ENCODE data around the gene CREBRF.

CREBRF gene

DNA sequence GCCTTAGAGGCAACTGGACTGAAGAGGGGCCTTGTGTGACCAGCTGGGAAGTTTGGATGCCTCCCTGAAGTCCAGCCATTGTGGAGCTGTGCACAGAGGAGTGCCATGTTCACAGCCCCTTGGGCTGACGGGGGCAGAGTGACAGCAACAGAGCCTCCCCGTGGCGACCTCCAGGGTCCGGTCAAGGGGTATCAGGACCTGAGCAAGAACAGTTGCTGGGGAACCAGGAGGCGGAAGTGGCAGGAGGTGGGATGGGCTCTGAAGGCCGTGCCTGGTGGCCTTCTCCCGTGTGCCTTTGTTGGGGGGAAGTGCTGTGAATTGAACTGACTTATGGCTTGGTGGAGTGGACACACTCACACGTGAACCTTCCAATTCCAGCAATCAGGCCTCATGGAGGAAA lies 102.2 kb downstream of the CREBRF start:
- peaks cover 78% of the 10 kb centered on the region for H3K36me3 Mint-ChIP-seq (ENCODE audit: insufficient read depth)
- no peaks in the 10 kb centered on the region for H3K27me3 Mint-ChIP-seq
- DNase-seq (no peak), ATAC-seq (replicated peaks) (no peak)
- H3K9me3 Mint-ChIP-seq = no peaks in the 10 kb centered on the region
- H3K4me3 Mint-ChIP-seq = no peak overlapping the region
- H3K4me1 Mint-ChIP-seq (ENCODE audit: low read depth in 2 of 2) = no peaks in the 10 kb centered on the region
- peak overlapping the region in 1 of 2 donors; percentile 52 for H3K27ac Mint-ChIP-seq

DNA sequence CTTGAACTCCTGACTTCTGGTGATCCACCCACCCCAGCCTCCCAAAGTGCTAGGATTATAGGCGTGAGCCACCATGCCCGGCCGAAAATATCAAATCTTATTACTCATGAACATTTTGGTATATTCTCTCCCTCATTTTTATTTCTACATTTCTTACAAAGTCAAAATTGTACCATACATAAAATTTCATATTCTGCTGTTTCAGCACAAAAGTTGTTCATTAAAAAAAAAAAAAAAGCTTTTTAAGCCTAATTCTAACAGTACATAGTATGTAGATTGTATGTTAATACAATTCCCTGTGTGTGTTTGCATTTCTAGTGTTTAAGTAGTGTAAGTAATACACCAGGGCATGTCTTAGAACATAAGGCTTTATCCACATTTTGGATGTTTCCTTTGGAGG lies 103.1 kb downstream of the CREBRF start:
- no peak for ATAC-seq (replicated peaks)
- Mint-ChIP-seq H3K4me3 (no peak overlapping the region), H3K27me3 (no peaks in the 10 kb centered on the region), H3K27ac (peak overlapping the region in 1 of 2 donors; percentile 7), H3K36me3 (ENCODE audit: insufficient read depth) (peaks cover 70% of the 10 kb centered on the region), H3K9me3 (no peaks in the 10 kb centered on the region), H3K4me1 (ENCODE audit: low read depth in 2 of 2) (no peaks in the 10 kb centered on the region)
- no peak for DNase-seq

DNA sequence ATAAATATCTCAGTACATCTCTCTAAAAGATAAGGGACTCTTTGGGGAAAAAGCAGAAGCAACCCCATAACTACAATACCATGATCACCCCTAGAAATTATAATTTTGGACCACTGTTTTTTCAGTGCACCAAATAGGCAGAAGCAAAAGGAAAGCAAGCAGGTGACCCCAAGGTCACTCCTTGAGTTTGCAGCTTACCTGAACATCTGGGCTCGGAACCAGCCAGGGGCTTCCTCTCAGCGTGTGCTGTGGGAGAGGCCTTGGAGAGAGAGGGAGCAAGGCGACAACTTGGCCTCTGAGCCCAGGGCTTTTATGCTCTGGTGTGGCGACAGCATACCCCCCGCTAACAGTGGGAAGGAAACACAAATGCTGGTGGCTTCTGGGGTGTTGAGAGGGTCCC lies 105.0 kb downstream of the CREBRF start:
- ATAC-seq (replicated peaks) (no peak), DNase-seq (no peak)
- no peaks in the 10 kb centered on the region for H3K27me3 Mint-ChIP-seq
- no peaks in the 10 kb centered on the region for H3K4me1 Mint-ChIP-seq (ENCODE audit: low read depth in 2 of 2)
- H3K36me3 Mint-ChIP-seq (ENCODE audit: insufficient read depth) = peaks cover 60% of the 10 kb centered on the region
- H3K9me3 Mint-ChIP-seq = no peaks in the 10 kb centered on the region
- no peak overlapping the region for H3K27ac Mint-ChIP-seq
- H3K4me3 Mint-ChIP-seq = no peak overlapping the region

DNA sequence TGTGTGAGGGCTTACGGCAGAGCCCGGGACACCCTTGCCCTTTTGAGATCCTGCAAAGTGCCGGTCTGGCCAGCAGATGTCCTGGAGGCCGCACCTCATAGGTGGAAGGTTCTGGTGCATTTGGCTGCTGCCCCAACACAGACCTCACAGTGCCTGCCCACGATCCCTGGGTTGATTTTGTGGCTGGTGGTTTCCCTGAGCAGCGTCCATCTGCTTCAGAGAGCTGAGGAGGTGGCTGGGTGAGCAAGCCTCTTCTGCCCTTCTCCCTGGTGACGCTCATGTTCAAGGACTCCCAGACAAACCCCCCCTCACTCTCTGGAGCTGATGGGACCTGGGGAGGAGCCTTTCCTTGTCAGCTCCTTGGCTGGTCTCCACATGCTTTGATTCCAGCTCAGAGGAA lies 107.1 kb downstream of the CREBRF start:
- H3K27ac Mint-ChIP-seq = no peak overlapping the region
- H3K36me3 Mint-ChIP-seq (ENCODE audit: insufficient read depth) = peaks cover 43% of the 10 kb centered on the region
- H3K4me1 Mint-ChIP-seq (ENCODE audit: low read depth in 2 of 2) = no peaks in the 10 kb centered on the region
- ATAC-seq (replicated peaks) = no peak
- no peaks in the 10 kb centered on the region for H3K9me3 Mint-ChIP-seq
- no peak overlapping the region for H3K4me3 Mint-ChIP-seq
- H3K27me3 Mint-ChIP-seq = no peaks in the 10 kb centered on the region
- no peak for DNase-seq

DNA sequence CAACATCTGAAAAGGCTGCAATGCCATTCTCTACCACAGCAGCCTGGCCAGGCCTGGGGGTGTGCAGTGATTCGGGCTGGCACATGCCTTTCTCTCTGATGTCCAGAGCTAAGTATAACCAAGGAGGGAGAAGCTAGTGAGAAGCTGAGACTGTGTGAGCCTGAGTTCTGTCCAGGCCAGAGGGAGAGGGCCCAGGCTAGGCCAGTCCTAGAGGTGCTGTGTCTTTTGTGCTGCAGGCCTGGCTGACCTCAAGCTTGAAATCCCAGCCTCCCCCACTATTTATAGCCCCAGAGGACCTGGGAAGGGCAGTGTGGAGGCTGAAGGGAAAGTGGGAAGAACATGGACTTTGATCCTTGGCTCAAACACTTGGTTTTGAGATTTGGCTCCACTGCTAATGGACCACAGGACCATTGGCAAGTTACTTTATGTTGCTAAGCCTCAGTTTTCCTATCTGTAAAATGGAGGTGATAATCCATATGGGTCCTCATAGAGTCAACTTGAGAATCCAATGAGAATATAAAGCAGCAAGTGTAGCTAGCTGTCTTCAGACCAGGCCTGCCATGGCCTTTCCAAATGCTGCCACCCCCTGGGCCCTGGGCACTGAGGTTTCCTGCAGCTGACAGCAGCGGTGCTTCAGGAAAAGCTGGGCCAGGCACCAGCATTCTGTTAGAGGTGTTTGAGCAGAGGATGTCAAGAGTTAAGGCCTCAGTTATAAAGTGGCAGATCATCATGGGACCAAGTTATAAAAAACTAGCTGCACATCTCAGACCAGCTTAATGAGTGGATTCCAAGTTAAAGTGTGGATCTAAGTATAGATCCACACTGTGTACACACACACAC lies 109.2 kb downstream of the CREBRF start:
- ATAC-seq (replicated peaks) (no peak), DNase-seq (no peak)
- no peaks in the 10 kb centered on the region for H3K9me3 Mint-ChIP-seq
- H3K36me3 Mint-ChIP-seq (ENCODE audit: insufficient read depth) = peaks cover 35% of the 10 kb centered on the region
- no peaks in the 10 kb centered on the region for H3K4me1 Mint-ChIP-seq (ENCODE audit: low read depth in 2 of 2)
- peak overlapping the region in 1 of 2 donors; percentile 45 for H3K27ac Mint-ChIP-seq
- no peaks in the 10 kb centered on the region for H3K27me3 Mint-ChIP-seq
- no peak overlapping the region for H3K4me3 Mint-ChIP-seq

DNA sequence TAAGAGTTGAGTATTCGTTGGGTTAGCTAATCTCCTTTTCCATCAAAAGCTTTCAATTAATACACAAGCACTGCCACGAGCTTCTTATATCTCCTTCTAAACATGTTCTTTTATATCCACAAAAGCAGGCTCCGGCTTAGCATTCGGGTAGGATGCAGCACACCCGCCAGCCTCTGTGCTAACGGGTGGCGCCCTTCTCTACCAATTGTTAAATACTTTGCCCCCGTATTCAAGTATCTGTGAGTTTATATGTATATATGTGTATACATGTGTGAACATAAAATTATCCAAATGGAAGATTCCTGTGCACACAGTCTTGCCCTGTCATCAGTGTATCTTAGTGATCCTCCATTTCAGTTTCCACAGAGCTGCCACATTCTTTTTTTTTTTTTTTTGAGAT lies 116.0 kb downstream of the CREBRF start:
- H3K36me3 Mint-ChIP-seq (ENCODE audit: insufficient read depth) = peaks cover 5% of the 10 kb centered on the region
- ATAC-seq (replicated peaks) (no peak), DNase-seq (no peak)
- H3K4me1 Mint-ChIP-seq (ENCODE audit: low read depth in 2 of 2) = no peaks in the 10 kb centered on the region
- H3K27me3 Mint-ChIP-seq = peaks cover 0 to 11% of the 10 kb centered on the region in 2 donors
- H3K27ac Mint-ChIP-seq = no peak overlapping the region
- H3K4me3 Mint-ChIP-seq = no peak overlapping the region
- no peaks in the 10 kb centered on the region for H3K9me3 Mint-ChIP-seq

DNA sequence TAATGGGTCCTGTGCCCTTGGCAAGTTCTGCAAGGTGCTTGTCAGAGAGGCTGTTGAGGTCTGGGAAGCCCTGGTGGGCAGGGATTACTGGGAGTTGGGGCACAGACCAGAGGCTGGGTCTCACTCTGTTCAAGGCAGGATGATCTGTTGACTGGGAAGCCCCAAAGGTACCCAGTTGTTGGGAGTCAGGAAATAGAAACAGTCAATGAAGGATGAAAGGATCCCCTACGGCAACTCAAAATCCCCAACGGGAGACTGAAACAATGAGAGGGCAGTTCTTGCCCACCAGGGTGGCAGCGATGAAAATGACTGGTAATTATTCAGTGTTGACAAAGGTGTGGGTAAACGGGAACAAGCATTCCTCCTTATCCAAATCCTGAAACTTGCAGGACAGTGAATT lies 119.4 kb downstream of the CREBRF start:
- Mint-ChIP-seq H3K9me3 (no peaks in the 10 kb centered on the region), H3K4me3 (no peak overlapping the region), H3K36me3 (ENCODE audit: insufficient read depth) (peaks cover 4% of the 10 kb centered on the region), H3K27ac (no peak overlapping the region), H3K4me1 (ENCODE audit: low read depth in 2 of 2) (no peaks in the 10 kb centered on the region), H3K27me3 (peaks cover 0 to 37% of the 10 kb centered on the region in 2 donors)
- ATAC-seq (replicated peaks) (no peak), DNase-seq (no peak)

DNA sequence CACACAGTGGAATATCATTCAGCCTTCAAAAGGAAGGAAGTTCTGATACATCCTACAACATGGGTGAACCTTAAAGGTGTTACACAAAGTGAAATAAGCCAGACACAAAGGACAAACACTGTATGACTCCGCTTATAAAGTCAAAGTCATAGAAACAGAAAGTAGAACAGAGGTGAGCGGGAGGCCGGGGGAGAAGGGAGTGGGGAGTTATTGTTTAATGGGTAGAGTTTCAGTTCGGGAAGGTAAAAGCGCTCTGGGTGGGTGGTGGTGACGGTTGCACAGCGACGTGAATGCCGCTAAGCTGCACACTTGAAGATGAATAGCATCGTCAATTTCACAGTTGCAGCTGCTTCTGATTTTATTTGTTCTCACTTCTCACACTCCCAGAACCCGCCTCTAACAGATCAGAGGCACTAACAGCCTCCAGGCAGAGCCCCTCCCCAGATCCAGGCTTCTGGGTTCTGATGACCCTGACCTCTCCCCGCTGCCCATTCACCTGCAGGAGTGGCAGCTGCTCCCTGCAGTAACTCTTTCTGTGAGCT lies 122.3 kb downstream of the CREBRF start:
- H3K27ac Mint-ChIP-seq = no peak overlapping the region
- DNase-seq (no peak), ATAC-seq (replicated peaks) (no peak)

DNA sequence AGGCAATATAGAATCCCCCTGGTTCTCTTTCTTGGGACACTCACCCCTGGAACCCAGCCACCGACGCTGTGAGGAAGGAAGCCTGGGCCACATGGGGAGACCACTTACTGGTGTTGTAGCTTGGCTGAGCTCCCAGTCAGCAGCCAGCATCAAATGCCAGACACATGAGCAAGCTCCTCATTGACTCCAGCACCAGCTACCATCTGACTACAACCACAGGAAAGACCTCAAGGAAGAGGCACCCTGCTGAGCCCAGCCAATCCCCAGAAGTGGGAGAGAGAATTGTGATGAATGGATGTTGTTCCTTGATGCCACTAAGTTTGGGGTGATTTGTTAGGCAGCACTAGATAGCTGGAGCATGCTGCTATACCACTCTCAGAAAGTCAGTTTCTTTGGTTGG lies 124.2 kb downstream of the CREBRF start:
- no peak overlapping the region for H3K4me3 Mint-ChIP-seq
- DNase-seq (no peak), ATAC-seq (replicated peaks) (no peak)
- peaks cover 0 to 33% of the 10 kb centered on the region in 2 donors for H3K27me3 Mint-ChIP-seq
- no peaks in the 10 kb centered on the region for H3K4me1 Mint-ChIP-seq (ENCODE audit: low read depth in 2 of 2)
- H3K36me3 Mint-ChIP-seq (ENCODE audit: insufficient read depth) = peaks cover 4% of the 10 kb centered on the region
- H3K9me3 Mint-ChIP-seq = no peaks in the 10 kb centered on the region
- no peak overlapping the region for H3K27ac Mint-ChIP-seq

More for the DNA sequence above, 122.3 kb downstream of the CREBRF start:
- Mint-ChIP-seq H3K4me1 (ENCODE audit: low read depth in 2 of 2) (no peaks in the 10 kb centered on the region), H3K36me3 (ENCODE audit: insufficient read depth) (peaks cover 4% of the 10 kb centered on the region), H3K4me3 (peak overlapping the region in 1 of 2 donors; percentile 15), H3K27me3 (peaks cover 0 to 37% of the 10 kb centered on the region in 2 donors), H3K9me3 (no peaks in the 10 kb centered on the region)

DNA sequence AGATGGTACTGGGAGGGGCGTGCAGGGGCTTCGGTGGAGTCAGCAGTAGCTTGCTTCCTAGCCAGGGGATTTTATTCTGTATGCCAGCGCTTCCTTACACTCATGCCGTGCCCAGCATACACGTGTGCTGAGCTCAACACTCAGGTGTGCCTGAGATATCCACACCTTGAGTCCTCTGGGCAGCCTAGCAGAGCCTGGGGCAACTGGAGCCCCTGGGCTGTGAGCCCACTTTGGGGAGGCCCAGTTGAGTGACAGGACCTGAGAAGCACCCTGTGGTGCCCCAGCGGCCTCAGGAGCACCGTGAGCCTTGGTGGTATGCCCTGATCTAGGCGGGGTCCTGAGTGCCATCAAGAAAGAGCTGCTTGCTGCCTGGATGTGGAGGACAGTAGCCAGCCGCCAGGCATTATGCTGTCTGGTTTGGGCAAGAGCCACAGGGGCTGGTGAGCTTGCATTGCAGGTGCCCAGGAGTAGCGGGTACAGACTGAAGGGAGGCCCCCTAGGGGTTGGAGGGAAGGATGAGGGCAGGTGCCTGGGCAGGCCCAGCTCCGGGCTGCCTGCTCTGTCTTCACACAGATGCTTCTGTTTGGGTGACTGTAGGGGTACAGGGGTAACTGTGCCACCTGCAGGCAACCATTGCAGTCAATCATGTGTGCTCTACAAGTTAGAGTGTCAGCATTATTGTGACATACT lies 131.0 kb downstream of the CREBRF start:
- ATAC-seq (replicated peaks) = peak; percentile 22
- no peaks in the 10 kb centered on the region for H3K4me1 Mint-ChIP-seq (ENCODE audit: low read depth in 2 of 2)

DNA sequence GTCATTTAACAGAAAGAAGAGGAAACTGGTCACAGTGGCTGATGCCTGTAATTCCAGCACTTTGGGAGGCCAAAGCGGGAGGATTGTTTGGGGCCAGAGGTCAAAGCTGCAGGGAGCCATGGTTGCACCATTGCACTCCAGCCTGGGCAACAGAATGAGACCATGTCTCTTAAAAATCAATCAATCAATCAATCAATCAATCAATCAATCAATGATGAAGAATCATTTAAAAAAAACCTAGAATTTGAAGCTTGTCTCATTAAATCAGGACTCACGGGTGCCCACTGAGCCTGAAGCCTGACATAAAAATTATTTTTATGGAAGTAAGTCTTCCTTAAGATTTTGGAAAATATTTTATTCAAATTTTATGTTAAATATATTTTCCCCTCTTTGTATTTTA lies 132.1 kb downstream of the CREBRF start:
- Mint-ChIP-seq H3K4me1 (ENCODE audit: low read depth in 2 of 2) (no peaks in the 10 kb centered on the region), H3K36me3 (ENCODE audit: insufficient read depth) (no peaks in the 10 kb centered on the region), H3K4me3 (no peak overlapping the region), H3K27ac (no peak overlapping the region), H3K9me3 (no peaks in the 10 kb centered on the region), H3K27me3 (peaks cover 10 to 26% of the 10 kb centered on the region in 2 donors)
- DNase-seq (no peak), ATAC-seq (replicated peaks) (no peak)

More for the DNA sequence above, 131.0 kb downstream of the CREBRF start:
- H3K36me3 Mint-ChIP-seq (ENCODE audit: insufficient read depth) = no peaks in the 10 kb centered on the region
- DNase-seq = no peak
- H3K4me3 Mint-ChIP-seq = no peak overlapping the region
- H3K9me3 Mint-ChIP-seq = no peaks in the 10 kb centered on the region
- H3K27me3 Mint-ChIP-seq = peaks cover 6 to 19% of the 10 kb centered on the region in 2 donors
- no peak overlapping the region for H3K27ac Mint-ChIP-seq

Data from effector memory CD8-positive, alpha-beta T cell (primary cell).